HepG2 (cell line): ENCODE measurements around the gene SFXN5. TPM values are rescaled to one million over a fixed set of nuclear protein-coding genes. Genes with fewer than 3 reads are reported as not detected.

Experiments
- ARNT2 ChIP-seq: sonication (generic); formaldehyde crosslinking; IDR thresholded peaks from 2 replicates; pipeline ENCODE4 v1.8.0; 2022; ENCODE audit warnings: mild to moderate bottlenecking, low read depth, missing genetic modification reagents, moderate library complexity
- BHLHE40 ChIP-seq: IDR thresholded peaks from 2 replicates; pipeline ENCODE4 v1.6.1; 2011; ENCODE audit warnings: low read length, improper control_type of control experiment
- CAMTA2 ChIP-seq: sonication (generic); formaldehyde crosslinking; IDR thresholded peaks from 2 replicates; pipeline ENCODE4 v1.4.0; 2020; ENCODE audit warnings: mild to moderate bottlenecking, missing genetic modification reagents, borderline replicate concordance
- ISX ChIP-seq: sonication (generic); formaldehyde crosslinking; conservative IDR thresholded peaks from 2 replicates; pipeline ENCODE4 v1.5.0; 2020; ENCODE audit warnings: missing genetic modification reagents
- MXI1 ChIP-seq: IDR thresholded peaks from 3 replicates; pipeline ENCODE4 v1.6.1; 2012; ENCODE audit warnings: low read depth, low read length, inconsistent platforms, borderline replicate concordance
- NFIC ChIP-seq: IDR thresholded peaks from 2 replicates; pipeline ENCODE4 v1.6.1; 2012; ENCODE audit warnings: mild to moderate bottlenecking, low read length, inconsistent platforms
- NR2F6 ChIP-seq, 2 experiments: IDR thresholded peaks; 2 replicates each; pipeline ENCODE4 v1.6.1; 2016; ENCODE audit warnings: antibody characterized with exemption in 1 of 2, mild to moderate bottlenecking in 1 of 2
- PCBP2 ChIP-seq: fragments of 200-400 bp; formaldehyde crosslinking; optimal IDR thresholded peaks from 2 replicates; pipeline ENCODE3; 2018; ENCODE audit warnings: low read length, low read depth; ENCODE audit not compliant: poor library complexity, severe bottlenecking
- SATB2 ChIP-seq: sonication (generic); formaldehyde crosslinking; IDR thresholded peaks from 2 replicates; pipeline ENCODE4 v1.5.0; 2020; ENCODE audit warnings: missing genetic modification reagents
- TFDP2 ChIP-seq: sonication (generic); formaldehyde crosslinking; IDR thresholded peaks from 2 replicates; pipeline ENCODE4 v1.4.0; 2020; ENCODE audit warnings: missing genetic modification reagents
- ZFP36 ChIP-seq: fragments of 150-350 bp; IDR thresholded peaks from 2 replicates; pipeline ENCODE4 v1.6.1; 2018; ENCODE audit warnings: borderline replicate concordance, low read length, low read depth; ENCODE audit not compliant: partially characterized antibody
- ZFP36L2 ChIP-seq: sonication (generic); formaldehyde crosslinking; IDR thresholded peaks from 2 replicates; pipeline ENCODE4 v1.4.0; 2020; ENCODE audit warnings: missing genetic modification reagents
- ZFX ChIP-seq: sonication (generic); formaldehyde crosslinking; IDR thresholded peaks from 2 replicates; pipeline ENCODE4 v1.4.0; 2020; ENCODE audit warnings: mild to moderate bottlenecking, low read depth, missing genetic modification reagents, moderate library complexity
- ZFY ChIP-seq: sonication (generic); formaldehyde crosslinking; IDR thresholded peaks from 2 replicates; pipeline ENCODE4 v1.4.0; 2020; ENCODE audit warnings: missing genetic modification reagents
- ZNF160 ChIP-seq: sonication (generic); formaldehyde crosslinking; IDR thresholded peaks from 2 replicates; pipeline ENCODE4 v1.8.0; 2022; ENCODE audit warnings: mild to moderate bottlenecking, inconsistent platforms, missing genetic modification reagents
- ZNF207 ChIP-seq: fragments of 450-650 bp; IDR thresholded peaks from 2 replicates; pipeline ENCODE4 v1.6.1; 2016; ENCODE audit warnings: antibody characterized with exemption, borderline replicate concordance
- ZNF331 ChIP-seq: sonication (generic); formaldehyde crosslinking; IDR thresholded peaks from 2 replicates; pipeline ENCODE4 v1.4.0; 2020; ENCODE audit warnings: missing genetic modification reagents
- ZNF335 ChIP-seq: sonication (generic); formaldehyde crosslinking; IDR thresholded peaks from 2 replicates; pipeline ENCODE4 v1.4.0; 2020; ENCODE audit warnings: missing genetic modification reagents
- ZNF33B ChIP-seq: sonication (generic); formaldehyde crosslinking; IDR thresholded peaks from 2 replicates; pipeline ENCODE4 v1.5.1; 2020; ENCODE audit warnings: mild to moderate bottlenecking, missing genetic modification reagents
- ZNF441 ChIP-seq: sonication (generic); formaldehyde crosslinking; IDR thresholded peaks from 2 replicates; pipeline ENCODE4 v1.7.0; 2021; ENCODE audit warnings: missing genetic modification reagents, borderline replicate concordance
- ZNF562 ChIP-seq: sonication (generic); formaldehyde crosslinking; IDR thresholded peaks from 2 replicates; pipeline ENCODE4 v1.8.0; 2022; ENCODE audit warnings: missing genetic modification reagents, borderline replicate concordance
- ZNF788 ChIP-seq: sonication (generic); formaldehyde crosslinking; IDR thresholded peaks from 2 replicates; pipeline ENCODE4 v1.5.0; 2020; ENCODE audit warnings: mild to moderate bottlenecking, missing genetic modification reagents, borderline replicate concordance
- polyA plus RNA-seq, 8 experiments: library from polyadenylated mRNA; depleted of rRNA in 3 of 8; stranded (reverse) in 7 of 8; unstranded in 1 of 8; fragments of >200 nt; fragmentation: Illumina TruSeq in 4 of 8; extraction: Trizol in 4 of 8; gene quantifications; 2 replicates each; pipeline versions ENCODE4 v1.2.1 to v1.2.3, GENCODE V29; 2011 to 2016; ENCODE audit warnings: low read depth in 4 of 8, missing spikeins in 1 of 8, mixed read lengths in 1 of 8; ENCODE audit not compliant: insufficient read depth in 1 of 8
- total RNA-seq, 5 experiments: library from RNA; depleted of rRNA; stranded (reverse); fragments of >200 nt; fragmentation: Illumina TruSeq; extraction: Trizol; gene quantifications; 2 replicates each; pipeline ENCODE4 v1.2.3, GENCODE V29; 2016; ENCODE audit warnings: low read depth in 1 of 5
- TF ChIP-seq, protein P1 (sequence below): sonication (generic); formaldehyde crosslinking; IDR thresholded peaks from 2 replicates; pipeline ENCODE4 v1.5.0; 2020; ENCODE audit warnings: mild to moderate bottlenecking, missing genetic modification reagents
- TF ChIP-seq, protein P2 (sequence below): IDR thresholded peaks from 2 replicates; pipeline ENCODE4 v1.6.1; 2016; ENCODE audit warnings: mild to moderate bottlenecking
- TF ChIP-seq, protein P3 (sequence below): IDR thresholded peaks from 2 replicates; pipeline ENCODE4 v1.6.1; 2012; ENCODE audit warnings: inconsistent platforms
- TF ChIP-seq, protein P4 (sequence below): IDR thresholded peaks from 2 replicates; pipeline ENCODE4 v1.6.1; 2016; ENCODE audit warnings: missing compliant biosample characterization, missing genetic modification reagents, borderline replicate concordance

Gene SFXN5
- total and polyA plus RNA-seq, 2 of the 13 experiments (the other 11 are each of a cell fraction or from before 2014, with no cell fraction given): 34.9 to 37.4 TPM

- TF ChIP-seq, protein P1, sequence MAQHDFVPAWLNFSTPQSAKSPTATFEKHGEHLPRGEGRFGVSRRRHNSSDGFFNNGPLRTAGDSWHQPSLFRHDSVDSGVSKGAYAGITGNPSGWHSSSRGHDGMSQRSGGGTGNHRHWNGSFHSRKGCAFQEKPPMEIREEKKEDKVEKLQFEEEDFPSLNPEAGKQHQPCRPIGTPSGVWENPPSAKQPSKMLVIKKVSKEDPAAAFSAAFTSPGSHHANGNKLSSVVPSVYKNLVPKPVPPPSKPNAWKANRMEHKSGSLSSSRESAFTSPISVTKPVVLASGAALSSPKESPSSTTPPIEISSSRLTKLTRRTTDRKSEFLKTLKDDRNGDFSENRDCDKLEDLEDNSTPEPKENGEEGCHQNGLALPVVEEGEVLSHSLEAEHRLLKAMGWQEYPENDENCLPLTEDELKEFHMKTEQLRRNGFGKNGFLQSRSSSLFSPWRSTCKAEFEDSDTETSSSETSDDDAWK: no peak
- TF ChIP-seq ZFP36 (no peak), ZNF160 (CRISPR knock-in tag) (no peak), ZFP36L2 (CRISPR knock-in tag) (no peak), ZNF207 (no peak), ZNF33B (CRISPR knock-in tag) (no peak), ZNF788 (CRISPR knock-in tag) (no peak), ARNT2 (peak; percentile 72; the same call in 1 of the 2 replicates), BHLHE40 (peak; percentile 99), NR2F6 (IDR thresholded peaks at IDR 0.05) (peak; percentile 88), NR2F6 (CRISPR knock-in tag; IDR thresholded peaks at IDR 0.05) (peak; percentile 96), ZNF562 (CRISPR knock-in tag) (no peak), CAMTA2 (no peak), ZNF335 (CRISPR knock-in tag) (0 out of 2 replicates have a peak, but pooled peaks have one; percentile 55), PCBP2 (no peak), ISX (no peak), NFIC (peak; percentile 49; the same call in 1 of the 2 replicates), TFDP2 (no peak), SATB2 (no peak), ZFY (CRISPR knock-in tag) (no peak), ZFX (peak; percentile 44; the same call in 1 of the 2 replicates), ZNF331 (peak; percentile 83; the same call in 1 of the 2 replicates), ZNF441 (no peak), MXI1 (peak; percentile 72; the same call in 1 of the 3 replicates)
- TF ChIP-seq, protein P2, sequence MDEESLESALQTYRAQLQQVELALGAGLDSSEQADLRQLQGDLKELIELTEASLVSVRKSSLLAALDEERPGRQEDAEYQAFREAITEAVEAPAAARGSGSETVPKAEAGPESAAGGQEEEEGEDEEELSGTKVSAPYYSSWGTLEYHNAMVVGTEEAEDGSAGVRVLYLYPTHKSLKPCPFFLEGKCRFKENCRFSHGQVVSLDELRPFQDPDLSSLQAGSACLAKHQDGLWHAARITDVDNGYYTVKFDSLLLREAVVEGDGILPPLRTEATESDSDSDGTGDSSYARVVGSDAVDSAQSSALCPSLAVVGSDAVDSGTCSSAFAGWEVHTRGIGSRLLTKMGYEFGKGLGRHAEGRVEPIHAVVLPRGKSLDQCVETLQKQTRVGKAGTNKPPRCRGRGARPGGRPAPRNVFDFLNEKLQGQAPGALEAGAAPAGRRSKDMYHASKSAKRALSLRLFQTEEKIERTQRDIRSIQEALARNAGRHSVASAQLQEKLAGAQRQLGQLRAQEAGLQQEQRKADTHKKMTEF (CRISPR knock-in tag): peak; percentile 81
- TF ChIP-seq, protein P3, sequence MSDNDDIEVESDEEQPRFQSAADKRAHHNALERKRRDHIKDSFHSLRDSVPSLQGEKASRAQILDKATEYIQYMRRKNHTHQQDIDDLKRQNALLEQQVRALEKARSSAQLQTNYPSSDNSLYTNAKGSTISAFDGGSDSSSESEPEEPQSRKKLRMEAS: peak; percentile 55; the same call in 1 of the 2 replicates
- TF ChIP-seq, protein P4, sequence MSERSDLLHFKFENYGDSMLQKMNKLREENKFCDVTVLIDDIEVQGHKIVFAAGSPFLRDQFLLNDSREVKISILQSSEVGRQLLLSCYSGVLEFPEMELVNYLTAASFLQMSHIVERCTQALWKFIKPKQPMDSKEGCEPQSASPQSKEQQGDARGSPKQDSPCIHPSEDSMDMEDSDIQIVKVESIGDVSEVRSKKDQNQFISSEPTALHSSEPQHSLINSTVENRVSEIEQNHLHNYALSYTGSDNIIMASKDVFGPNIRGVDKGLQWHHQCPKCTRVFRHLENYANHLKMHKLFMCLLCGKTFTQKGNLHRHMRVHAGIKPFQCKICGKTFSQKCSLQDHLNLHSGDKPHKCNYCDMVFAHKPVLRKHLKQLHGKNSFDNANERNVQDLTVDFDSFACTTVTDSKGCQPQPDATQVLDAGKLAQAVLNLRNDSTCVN (CRISPR knock-in tag): peak; percentile 86; the same call in 1 of the 2 replicates
These were observed 50.7 kb downstream of the SFXN5 start (continued) for GRCh38 chr2:73020657-73021370.
